DMS114 treated with DMSO at 0.1 percent for 48 hours (cell line): ENCODE data around the gene PDXP.

Source experiments
- DNase-seq: peaks from one replicate; lab custom pipeline; 2025; ENCODE audit not compliant: unreplicated experiment; lab: John Stamatoyannopoulos, UW

PDXP gene

DNA sequence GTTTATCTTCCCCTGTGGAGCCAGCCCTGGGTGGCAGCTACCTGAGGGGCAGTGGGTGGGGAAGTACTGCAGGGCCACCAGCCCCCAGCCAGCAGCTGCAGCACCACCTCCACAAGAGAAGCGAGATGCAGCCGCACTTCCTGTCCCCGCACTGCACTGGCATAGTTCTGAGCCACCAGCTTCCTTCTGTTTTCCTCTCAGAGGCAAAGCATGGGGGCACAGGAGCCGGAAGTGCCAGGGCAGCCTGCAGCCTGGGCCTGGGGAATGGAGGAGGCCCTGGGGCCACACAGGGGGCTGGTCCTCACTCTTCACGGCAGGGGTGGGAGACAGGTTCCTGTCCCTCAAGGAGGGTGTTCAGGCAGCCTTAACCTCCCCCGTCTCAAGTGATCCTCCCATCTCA is 31.0 kb upstream of the PDXP start:
- no peak for DNase-seq

DNA sequence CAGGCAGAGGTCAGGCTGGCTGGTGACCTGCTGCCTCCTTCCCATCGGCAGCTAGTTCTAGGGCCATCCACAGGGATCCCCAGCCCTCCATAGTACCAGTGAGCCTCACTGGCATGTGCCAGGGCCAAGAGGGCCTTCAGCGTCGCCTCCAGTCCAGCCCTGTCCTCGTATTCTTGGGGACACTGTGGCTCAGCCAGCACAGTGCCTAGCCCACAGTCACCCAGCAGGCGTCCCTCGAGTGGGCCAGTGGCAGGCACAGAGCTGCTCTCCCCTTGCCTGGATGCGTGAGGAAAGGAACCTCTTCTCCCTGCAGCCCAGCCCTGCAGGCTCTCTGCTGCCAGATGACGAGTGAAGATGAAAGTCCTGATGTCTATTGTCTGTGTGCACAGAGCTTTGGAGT is 29.7 kb upstream of the PDXP start:
- no peak for DNase-seq

DNA sequence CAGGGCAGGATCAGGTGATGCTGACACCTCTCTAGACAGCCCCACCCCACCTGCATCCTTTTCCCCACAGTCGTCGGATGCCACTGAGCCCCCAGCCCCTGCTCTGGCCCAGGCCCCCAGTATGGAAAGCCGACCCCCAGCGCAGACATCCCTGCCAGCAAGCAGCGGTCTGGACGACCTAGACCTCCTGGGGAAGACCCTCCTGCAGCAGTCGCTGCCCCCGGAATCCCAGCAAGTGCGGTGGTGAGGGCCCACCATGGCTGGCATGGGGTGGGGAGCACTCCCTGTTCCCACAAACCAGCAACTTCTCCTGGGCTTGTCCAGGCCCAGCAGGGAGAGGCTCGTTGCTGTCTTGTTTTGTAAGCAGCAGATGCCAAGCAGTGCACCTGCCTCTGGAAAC is 28.6 kb upstream of the PDXP start:
- DNase-seq, result no peak

DNA sequence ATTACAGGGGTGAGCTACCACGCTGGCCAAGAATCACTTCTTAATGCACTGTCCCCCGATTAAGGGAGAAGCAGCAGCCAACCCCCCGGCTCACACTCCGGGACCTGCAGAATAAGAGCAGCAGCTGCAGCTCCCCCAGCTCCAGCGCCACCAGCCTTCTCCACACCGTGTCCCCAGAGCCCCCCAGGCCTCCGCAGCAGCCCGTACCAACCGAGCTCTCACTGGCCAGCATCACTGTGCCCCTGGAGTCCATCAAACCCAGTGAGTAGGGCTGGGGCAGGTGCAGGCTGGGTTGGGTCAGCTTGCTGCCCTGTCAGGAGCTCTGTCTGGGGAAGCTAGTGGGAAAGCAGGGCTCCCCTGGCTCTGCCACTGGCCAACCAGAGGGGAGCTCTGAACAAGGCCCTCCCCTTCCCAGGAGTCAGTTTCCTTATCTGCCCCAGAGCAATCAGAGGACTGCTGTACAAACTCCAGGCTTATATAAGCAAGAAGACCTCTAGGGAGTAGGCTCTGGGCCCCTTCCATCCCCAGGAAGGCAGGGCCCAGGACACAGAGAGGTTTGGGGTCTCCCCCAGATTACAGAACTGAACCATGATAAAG is 27.6 kb upstream of the PDXP start:
- DNase-seq, result no peak

DNA sequence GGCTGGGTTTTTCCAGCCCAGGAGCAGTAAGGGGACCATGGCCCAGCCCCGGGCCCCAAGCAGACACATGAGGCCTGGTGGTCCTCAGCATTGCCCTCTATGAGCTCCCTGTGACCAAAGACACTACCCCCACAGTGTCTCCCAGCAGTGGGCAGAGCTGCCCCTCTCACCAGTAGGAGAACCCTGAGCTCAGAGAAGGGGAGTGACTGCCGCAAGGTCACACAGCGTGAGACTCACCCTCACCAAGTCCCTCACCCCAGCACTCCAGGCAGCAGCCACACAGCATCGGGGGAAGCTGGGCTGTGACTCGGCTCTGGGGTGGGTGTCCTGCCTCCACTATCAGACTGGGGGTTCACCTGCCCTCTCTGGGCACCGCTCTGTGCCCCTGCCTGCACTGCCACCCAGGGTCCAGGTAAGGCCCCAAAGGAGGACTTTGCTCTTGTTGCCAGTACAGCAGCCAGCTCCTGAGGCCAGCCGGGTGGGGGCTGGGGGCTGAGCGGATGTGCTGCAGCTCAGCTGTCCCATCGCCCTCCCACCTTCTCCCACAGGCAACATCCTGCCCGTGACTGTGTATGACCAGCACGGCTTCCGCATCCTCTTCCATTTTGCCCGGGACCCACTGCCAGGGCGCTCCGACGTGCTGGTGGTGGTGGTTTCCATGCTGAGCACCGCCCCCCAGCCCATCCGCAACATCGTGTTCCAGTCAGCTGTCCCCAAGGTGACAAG is 26.9 kb upstream of the PDXP start:
- no peak for DNase-seq

DNA sequence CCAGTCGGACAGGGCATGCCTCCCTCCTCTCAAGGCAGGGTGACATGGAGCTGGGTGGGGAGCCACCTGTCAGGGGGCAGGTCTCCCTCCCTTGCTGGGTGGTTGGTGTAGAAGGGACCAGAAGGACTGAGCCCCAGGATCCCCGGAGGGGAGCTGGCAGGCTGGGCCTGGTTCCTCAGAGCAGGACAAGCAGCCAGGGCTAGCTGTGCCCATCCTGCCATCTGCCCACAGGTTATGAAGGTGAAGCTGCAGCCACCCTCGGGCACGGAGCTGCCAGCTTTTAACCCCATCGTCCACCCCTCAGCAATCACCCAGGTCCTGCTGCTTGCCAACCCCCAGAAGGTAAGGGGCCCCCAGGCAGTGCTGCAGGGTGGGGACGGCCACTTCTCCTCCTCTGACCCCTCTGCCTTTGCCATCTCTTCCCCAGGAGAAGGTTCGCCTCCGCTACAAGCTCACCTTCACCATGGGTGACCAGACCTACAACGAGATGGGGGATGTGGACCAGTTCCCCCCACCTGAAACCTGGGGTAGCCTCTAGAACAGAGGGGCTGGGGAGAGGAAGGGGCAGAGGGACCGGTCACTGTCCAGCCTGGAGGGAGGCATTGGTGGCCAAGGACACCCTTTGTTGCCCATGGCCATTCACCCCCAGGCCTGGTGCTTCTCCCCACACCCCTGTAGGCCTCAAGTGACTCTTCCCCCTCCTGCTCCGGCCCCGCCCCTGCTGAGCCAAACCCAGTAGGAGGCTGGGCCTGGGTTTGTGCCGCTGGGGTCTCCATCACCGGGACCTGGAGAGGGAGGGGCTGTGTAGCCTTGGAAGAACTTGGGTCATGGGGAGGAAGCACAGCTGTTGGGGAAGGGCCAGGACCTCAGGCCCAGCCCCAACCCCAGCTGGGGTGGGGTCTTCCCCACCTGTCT is 26.1 kb upstream of the PDXP start:
- DNase-seq, result no peak

DNA sequence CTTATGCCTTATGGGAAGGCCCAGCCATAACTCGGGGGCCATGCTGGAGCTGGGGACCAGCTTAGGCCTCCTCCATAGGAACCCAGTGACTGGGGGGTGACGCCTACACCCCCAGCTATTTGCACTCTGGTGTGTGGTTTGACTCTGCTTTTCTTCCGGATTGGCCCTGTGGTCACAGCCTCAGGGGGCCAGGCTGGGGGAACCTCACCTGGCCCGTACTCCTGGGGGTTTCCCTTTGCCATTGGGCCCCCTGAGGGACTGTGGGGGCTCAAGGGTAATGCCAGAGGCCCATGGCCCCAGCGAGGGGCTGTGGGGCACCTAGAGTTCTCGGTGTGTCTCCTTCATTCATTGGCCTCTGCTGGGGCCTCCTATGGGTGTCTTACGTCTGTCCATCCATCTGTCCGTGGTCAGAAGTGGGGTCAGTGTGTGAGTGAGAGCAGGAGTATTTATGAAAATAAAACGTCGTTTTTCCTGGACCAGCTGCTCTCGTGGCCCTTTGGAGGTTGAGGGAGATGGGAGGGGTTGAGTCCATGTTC is 25.4 kb upstream of the PDXP start:
- DNase-seq, result no peak

DNA sequence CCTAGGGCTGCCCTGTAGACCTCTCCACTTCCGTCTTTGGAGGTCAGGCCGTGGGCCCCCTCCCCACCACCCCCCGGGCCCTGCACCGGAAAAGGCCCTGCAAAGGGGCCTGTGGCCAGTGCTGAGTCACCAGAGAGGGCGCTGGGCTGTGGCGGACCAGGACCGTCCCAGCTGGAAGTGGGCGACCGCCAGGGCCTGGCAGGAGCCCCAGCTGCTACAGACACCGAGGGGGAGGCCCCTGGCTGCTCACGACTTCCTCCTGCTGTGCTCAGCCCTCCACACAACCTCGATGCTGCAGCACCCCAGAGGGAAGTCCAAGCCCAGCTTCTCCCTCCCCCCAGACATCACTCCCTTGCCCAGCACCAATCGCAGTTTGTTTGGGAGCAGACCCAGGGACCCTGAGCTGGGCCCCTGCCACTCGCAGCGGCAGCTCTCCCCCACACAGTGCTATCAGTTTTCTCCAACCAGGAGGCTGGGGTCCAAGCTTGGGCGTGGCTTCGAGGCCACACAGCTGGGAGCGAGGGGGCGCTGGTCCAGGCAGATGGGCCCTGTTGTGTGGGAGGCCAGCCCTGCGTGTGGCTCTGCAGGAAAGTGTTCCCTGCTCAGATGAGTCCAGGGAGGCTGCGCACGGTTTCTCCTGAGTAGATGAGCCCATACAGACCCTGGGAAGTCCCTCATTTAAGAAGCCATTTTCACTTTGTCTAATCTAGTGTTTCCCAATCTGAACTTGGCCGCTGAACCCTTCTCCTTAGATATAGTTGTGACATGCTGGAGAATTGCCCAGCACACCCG is 24.7 kb upstream of the PDXP start:
- DNase-seq, result no peak

DNA sequence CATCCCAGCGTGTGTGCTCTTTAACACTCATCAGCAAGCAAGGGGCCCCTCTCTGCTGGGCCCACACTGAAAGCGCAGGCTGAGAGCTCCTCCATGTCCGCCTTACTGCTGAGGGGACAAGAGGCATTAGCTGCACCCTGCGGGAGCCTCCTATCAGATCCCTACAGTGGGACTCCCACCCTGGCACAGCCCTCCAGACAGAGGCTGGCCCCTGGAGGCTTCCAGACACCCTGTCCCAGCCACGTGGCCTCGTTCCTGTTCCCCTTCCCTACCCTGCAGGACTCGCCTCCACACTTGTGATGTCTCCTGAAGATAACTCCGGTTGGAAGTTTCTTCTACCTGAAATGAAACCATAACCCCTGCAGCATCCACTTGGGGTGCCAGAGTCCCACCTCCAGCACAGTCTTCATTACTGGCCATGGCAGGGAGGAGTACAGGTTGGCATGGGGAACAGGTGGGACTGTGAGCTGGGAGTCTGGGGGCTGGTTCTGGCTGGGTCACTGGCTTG is 24.1 kb upstream of the PDXP start:
- no peak for DNase-seq

DNA sequence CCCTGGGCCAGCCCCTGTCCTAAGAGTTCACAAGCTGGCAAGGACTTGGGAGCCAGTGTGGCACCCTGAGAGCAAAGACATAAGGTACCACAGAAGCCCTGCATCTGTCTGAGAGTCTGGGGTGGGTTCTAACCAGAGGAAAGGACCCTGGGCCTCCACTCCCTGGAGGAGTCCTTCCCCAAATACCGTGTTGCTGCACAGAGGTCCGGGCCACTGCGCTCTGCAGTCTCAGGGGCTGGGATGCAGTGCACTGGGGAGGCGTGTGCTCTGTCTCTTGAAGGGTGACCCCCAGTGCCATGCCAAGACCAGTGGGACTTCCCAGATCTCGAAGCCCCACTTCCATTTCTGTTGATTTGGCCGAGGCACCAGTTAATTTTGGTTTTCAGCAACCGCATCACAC is 23.4 kb upstream of the PDXP start:
- no peak for DNase-seq

DNA sequence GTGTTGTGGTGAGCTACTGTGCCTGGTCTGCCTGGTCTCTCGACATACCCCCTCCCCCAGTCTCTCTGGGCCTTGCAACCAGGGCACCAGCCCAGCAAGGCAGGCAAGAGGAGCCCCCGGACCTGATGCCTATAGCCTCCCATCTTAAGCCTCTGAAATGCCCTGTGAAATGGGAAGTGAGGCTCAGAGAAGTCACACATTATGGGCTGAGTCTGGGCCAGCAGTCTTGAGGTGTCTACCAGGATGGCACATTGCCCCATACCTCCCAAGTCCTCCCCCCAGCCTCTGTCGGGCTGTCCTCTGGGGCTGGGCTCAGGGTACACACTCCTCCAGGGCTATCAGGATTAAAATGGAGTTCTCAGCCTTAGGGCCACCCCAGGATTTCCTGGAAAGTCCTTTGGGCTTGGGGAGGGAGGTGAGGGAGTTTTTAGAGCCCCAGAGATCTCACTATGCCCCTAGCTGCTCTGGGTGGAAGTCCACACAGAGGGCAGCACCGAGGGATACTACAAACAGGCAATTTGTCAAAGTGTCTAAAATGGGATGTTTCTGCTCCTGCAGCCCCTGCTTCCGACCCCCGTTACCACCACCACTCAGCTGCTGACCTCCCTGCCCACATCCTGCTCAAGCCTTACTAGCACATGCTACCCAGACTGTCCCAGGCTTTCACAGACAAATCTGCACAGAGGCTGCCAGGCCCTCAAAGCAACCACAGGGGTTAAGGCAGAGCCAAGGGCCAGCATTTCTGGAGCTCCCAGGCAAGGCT is 22.2 kb upstream of the PDXP start:
- no peak for DNase-seq

DNA sequence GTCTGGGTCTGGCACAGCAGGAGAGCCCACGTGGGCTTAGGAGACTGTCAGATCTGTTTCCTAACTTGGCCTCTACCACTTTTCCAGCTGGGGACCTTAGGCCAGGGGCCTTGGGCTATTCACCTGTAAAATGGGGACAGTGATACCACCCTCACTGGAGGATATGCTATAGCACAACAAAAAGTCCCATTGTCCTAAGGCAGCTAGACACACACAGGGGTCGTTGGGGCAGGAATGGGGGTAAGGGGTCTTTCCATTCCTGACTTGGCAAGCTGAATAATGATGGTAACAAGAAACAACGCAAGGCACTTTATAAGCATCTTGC is 21.6 kb upstream of the PDXP start:
- DNase-seq, result no peak

DNA sequence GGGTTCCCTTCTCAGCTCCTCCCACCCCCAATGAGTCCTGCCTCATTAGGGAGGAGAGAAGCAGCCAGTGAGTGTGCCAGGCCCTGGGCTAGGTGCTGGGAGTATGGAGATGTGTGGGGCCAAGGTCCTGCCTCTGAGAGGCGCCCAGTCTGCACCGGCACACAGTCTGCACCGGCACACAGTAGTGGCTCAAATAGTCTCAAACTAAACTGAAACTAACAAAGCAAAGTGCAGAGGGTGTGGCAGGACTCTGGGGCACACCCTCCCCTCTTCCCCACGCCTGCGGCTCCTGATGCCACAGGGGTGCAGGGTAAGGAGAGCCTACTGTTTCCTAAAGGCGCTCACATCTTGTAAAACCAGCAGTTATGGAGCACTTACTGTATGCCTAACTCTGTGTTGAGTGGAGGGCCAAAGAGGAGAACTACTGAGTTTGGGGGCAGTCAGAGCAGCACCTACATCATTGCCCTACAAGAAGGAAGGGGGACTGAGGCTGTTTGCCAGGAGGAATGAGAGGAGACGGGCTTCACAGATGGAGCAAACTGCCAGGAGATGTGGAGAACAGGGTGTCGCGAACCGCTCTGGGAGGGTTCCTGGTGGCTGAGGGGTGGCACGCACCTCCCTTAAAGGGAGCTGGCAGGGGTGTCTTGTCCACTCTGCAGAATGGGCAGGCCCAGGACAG is 20.0 kb upstream of the PDXP start:
- no peak for DNase-seq

DNA sequence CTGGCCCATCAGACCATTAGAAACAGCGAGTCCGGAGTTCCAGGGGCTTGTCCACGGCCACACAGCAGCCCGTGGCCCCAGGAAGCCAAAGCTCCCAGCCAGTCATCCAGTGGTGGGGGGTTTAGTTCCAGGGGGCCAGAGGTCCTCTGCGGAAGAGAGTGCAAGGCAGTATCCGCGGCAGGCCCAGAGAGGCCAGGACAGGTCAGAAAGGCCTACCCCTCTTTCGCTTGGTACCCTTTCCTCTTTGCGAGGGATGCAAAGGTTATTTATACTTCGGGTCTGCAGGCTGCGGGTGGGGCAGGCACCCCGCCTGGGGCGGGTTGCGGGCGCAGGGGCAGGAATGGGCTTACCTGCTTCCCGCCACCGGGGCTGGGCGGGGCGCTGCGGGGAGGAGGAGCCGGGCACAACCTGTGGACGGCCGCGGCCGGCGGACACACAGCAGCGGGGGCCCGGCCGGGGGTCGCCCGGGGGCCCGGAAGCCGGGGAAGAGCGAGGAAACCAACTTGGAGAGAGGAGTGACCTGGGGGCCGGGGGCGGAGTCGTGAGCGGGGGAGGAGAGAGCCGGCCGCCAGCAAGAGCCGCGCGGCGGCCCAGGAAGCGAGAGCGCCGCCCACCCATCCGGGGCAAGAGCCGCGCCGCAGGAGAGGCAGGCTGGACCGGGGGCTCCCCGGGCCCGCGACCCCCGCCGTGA is 19.3 kb upstream of the PDXP start, which contains the start of gene SH3BP1:
TSS of gene SH3BP1 (plus strand) at position 600 of the 691 bp plus-strand sequence. CDS start 119 bp downstream, outside the sequence.
- no peak for DNase-seq

DNA sequence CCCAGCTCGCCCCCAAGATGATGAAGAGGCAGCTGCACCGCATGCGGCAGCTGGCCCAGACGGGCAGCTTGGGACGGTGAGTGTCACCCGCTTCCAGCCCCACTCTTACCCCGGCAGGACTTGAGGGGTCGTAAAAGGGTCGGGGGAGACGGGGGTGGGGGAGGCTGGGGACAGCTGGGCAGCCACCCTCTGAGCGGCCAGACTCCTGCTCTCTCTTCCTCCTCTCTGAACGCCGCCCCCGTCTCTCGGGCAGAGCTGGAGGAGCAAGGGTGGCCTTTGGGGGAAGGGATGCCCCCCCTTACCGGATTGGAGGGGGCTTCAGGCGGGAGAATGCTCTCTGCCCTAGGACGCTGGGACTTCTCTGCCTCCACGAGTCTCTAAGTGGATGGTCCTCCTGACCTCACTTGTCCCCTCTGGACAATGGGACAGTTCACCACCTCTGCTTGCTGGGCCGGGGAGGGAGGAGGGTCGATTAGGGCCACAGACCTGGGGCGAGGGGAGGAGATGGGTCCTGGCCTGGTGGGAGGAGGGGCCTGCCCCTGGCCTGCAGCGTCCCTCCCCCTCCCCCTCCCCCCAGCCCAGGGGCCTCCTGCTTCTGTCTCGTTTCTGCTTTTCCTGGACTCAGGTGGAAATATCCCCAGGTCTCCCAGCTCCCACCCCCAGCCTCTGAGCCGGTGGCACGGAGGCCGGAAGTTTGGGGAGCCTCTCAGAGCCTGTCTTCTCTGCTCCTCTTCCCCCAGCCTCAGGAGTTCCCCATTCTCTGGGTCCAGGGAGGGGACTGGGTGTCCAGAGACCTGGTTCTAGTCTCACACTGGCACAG is 18.5 kb upstream of the PDXP start:
- DNase-seq, result no peak

DNA sequence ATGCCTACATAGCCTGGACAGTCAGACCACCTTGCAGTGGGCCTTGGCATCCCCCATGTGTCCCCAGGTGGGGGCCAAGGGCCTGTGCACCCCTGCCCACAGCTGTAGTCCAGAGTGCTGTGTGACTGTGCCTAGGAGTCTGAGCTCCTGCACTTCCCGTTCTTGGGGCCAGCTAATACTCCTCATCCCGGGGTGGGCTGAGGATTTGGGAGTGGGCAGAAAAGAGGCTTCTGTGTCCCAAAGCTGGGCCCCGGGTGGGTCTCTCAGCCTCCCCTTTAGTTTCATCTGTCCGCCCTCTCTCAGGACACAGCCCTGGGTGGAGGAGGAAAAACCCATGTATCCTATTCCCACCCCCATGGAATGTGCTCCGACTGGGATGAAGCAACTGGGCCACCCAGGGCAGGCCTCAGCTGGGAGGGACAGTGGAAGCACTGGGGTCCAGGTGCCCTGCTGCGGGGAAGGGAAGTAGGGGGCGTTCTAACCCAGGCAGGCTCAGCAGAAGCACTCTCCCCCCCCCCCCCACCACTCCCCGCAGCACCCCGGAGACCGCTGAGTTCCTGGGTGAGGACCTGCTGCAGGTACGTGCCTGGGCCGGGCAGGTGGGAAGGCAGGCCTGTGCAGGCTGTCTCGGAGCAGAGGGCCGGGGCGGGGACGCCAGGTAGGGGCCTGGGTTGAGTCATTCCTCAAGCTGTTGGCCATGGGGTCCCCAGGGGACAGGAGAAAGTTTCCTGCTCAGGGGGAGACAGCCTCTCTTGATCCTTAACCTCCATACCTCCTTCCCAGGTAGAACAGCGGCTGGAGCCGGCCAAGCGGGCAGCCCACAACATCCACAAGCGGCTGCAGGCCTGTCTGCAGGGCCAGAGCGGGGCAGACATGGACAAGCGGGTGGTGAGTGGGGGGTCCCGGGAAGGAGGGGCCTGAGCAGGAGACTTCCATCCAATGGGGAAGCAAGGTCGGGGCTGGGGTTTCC is 17.6 kb upstream of the PDXP start:
- DNase-seq, result no peak

DNA sequence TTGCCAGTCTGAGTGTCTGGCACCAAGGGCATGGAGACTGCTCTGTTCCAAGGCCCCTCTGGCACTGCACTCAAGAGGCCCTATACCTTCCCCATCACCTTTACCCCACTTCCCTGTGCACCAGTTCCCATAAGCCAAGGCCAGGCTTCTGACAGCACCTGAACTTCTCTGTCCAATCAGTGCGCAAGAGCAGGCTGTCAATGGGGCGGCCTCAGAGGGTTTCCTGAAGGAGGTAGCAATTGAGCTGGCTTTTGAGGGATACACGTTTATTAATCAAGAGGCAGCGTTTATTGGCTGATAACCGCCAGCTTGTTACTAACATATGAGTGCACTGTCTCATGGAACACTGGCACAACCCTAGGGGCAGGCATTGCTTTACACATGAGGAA is 17.0 kb upstream of the PDXP start:
- DNase-seq, result no peak
